Occipital lobe (tissue), 2 donors: ENCODE data around the gene VASP. TPM values are rescaled to one million over a fixed set of nuclear protein-coding genes. Genes with fewer than 3 reads are reported as not detected.
A peak's percentile ranks its signal among the peaks of the same experiment; 100 is the strongest.

Experiments
- DNase-seq: peaks from one replicate; lab custom pipeline; 2025; lab: John Stamatoyannopoulos, UW
- total RNA-seq: library from RNA; depleted of rRNA; stranded (reverse); fragments of >200 nt; gene quantifications from one replicate; pipeline ENCODE4 v1.2.3, GENCODE V29; 2014

The VASP gene
- 8.4 TPM for total RNA-seq

GRCh38 chr19:45506989-45507871, at the start of gene VASP:
VASP (plus strand) TSS chr19:45507479; CDS start chr19:45507772, 293 bp downstream.
- peak; percentile 63 for DNase-seq

- no peak for DNase-seq
Measured at GRCh38 chr19:45457776-45458175, 49.5 kb upstream of the VASP start.

- DNase-seq: no peak
Measured at GRCh38 chr19:45460807-45461347, 46.4 kb upstream of the VASP start.

- DNase-seq: no peak
Measured at GRCh38 chr19:45462174-45462573, 45.1 kb upstream of the VASP start.

- DNase-seq: no peak
Measured at GRCh38 chr19:45463241-45463640, 44.0 kb upstream of the VASP start.

- DNase-seq: no peak
Measured at GRCh38 chr19:45464274-45464673, 43.0 kb upstream of the VASP start.

GRCh38 chr19:45464852-45465441, 42.3 kb upstream of the VASP start:
- DNase-seq: no peak

- no peak for DNase-seq
Measured at GRCh38 chr19:45467115-45467455, 40.2 kb upstream of the VASP start.

GRCh38 chr19:45467456-45468158, 39.7 kb upstream of the VASP start, which contains the start of gene FOSB:
FOSB (plus strand) TSS chr19:45467996; CDS start chr19:45468587, 591 bp downstream.
- peak; percentile 90 for DNase-seq

GRCh38 chr19:45468159-45468651, 39.1 kb upstream of the VASP start:
- DNase-seq: no peak

- no peak for DNase-seq
Measured at GRCh38 chr19:45468803-45469131, 38.5 kb upstream of the VASP start.

- DNase-seq: peak; percentile 86
Measured at GRCh38 chr19:45469132-45469944, 37.9 kb upstream of the VASP start.

GRCh38 chr19:45469945-45470761, 37.1 kb upstream of the VASP start:
- DNase-seq: peak; percentile 12

- no peak for DNase-seq
Measured at GRCh38 chr19:45470762-45471081, 36.6 kb upstream of the VASP start.

- DNase-seq: no peak
Measured at GRCh38 chr19:45471111-45471930, 36.0 kb upstream of the VASP start.

GRCh38 chr19:45471931-45472562, 35.2 kb upstream of the VASP start:
- DNase-seq: no peak

- DNase-seq: no peak
Measured at GRCh38 chr19:45472563-45473366, 34.5 kb upstream of the VASP start.

GRCh38 chr19:45473367-45473681, 34.0 kb upstream of the VASP start:
- DNase-seq: no peak
